GM12875 (cell line): Measurements from ENCODE around the gene TRPV4.

Source experiments
- H3K4me3 ChIP-seq: one replicate; pipeline ENCODE4 v1.5.1; 2011; ENCODE audit warnings: low read depth, low read length, control low read depth
- CTCF ChIP-seq: IDR thresholded peaks from 2 replicates; pipeline ENCODE4 v1.5.1; 2011; ENCODE audit warnings: low read depth, mild to moderate bottlenecking, control low read depth, inconsistent platforms, low read length, moderate library complexity, borderline replicate concordance; ENCODE audit not compliant: insufficient read depth

TRPV4 gene

GRCh38 chr12:109757671-109758265 lies 75.4 kb downstream of the TRPV4 start:
- no peak overlapping the region for H3K4me3 ChIP-seq
- no peak for TF ChIP-seq CTCF

GRCh38 chr12:109756457-109756856 lies 76.7 kb downstream of the TRPV4 start:
- H3K4me3 ChIP-seq: no peak overlapping the region
- no peak for TF ChIP-seq CTCF

GRCh38 chr12:109753959-109754358 lies 79.2 kb downstream of the TRPV4 start:
- TF ChIP-seq CTCF: no peak
- no peak overlapping the region for H3K4me3 ChIP-seq

GRCh38 chr12:109753054-109753401 lies 80.2 kb downstream of the TRPV4 start:
- no peak for TF ChIP-seq CTCF
- no peak overlapping the region for H3K4me3 ChIP-seq

GRCh38 chr12:109752117-109753053 lies 80.8 kb downstream of the TRPV4 start:
- TF ChIP-seq CTCF: no peak
- no peak overlapping the region for H3K4me3 ChIP-seq

GRCh38 chr12:109744986-109745942 lies 87.9 kb downstream of the TRPV4 start:
- H3K4me3 ChIP-seq: no peak overlapping the region
- TF ChIP-seq CTCF: no peak
